GM21786 (cell line): ENCODE data around the gene DENND6A.

Experiments used
- ATAC-seq: cut with Tn5 transposase; IDR thresholded peaks from one replicate; pipeline ENCODE4 v1.9.1; 2021; ENCODE audit not compliant: unreplicated experiment

Gene DENND6A

GRCh38 chr3:57582474-57583168 is 110.3 kb downstream of the DENND6A start:
- ATAC-seq, result no peak

GRCh38 chr3:57577801-57578200 is 115.1 kb downstream of the DENND6A start:
- no peak for ATAC-seq

- ATAC-seq, result no peak
These were observed 116.8 kb downstream of the DENND6A start for GRCh38 chr3:57575966-57576626.
